Stimulated activated naive CD8-positive, alpha-beta T cell treated with anti-CD3 and anti-CD28 coated beads, Interleukin-15, Interleukin-2, amounts not matched to agents 100 ng/mL and 50 ng/mL, for 24 hours (primary cell): ENCODE data around the gene SOX10.
"Not testable (repeated sequence)": the region's sequence is repeated elsewhere in the genome, so short reads cannot be mapped to it uniquely, and the experiment has no call there.

Experiments
- H3K27ac Mint-ChIP-seq: one replicate; pipeline ENCODE4 v1.8.0; 2021; ENCODE audit warnings: mild to moderate bottlenecking, mixed read lengths
- H3K27me3 Mint-ChIP-seq: one replicate; pipeline ENCODE4 v1.8.0; 2021; ENCODE audit warnings: mixed read lengths
- H3K36me3 Mint-ChIP-seq: one replicate; pipeline ENCODE4 v1.8.0; 2021; ENCODE audit warnings: low read depth, mixed read lengths
- H3K4me1 Mint-ChIP-seq: one replicate; pipeline ENCODE4 v1.8.0; 2021; ENCODE audit warnings: low read depth, mixed read lengths
- H3K4me3 Mint-ChIP-seq: one replicate; pipeline ENCODE4 v1.8.0; 2021; ENCODE audit warnings: mild to moderate bottlenecking, mixed read lengths
- H3K9me3 Mint-ChIP-seq: one replicate; pipeline ENCODE4 v1.8.0; 2021; ENCODE audit warnings: mixed read lengths

SOX10 gene

DNA sequence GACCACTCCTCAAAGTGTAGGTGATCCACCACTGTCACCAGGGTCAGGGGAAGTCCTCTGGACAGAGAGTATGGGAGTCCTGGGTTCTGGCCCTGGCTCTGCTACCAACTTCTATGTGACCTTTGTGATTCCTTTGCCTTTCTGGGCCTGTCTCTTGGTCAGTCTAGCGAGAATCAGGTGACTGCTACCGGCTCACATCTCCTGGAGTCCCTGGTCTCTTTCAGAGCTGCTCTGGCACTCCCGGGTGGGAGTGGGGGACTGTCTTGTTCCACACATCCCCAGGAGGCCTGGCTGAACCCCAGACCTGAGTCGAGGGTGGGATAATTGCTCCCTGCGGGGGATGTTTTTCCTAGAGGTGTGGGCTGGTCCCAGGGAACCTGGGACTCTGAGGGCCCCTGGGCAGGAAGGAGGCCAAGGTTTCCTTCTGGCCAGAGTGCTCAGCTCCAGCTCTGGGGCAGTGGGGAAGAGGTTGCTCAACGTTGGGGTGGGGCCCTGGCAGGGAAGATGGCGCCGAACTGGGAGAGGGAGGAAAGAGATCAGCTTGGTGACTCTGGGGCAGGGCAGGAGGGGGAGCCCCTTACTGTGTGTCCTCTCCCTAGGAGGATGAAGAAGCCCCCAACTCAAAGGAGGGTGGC lies 2.1 kb downstream of the SOX10 start:
- Mint-ChIP-seq H3K4me1 (no peaks in the 10 kb centered on the region), H3K9me3 (no peaks in the 10 kb centered on the region), H3K27ac (no peak overlapping the region), H3K4me3 (no peak overlapping the region), H3K27me3 (no peaks in the 10 kb centered on the region), H3K36me3 (no peaks in the 10 kb centered on the region)

DNA sequence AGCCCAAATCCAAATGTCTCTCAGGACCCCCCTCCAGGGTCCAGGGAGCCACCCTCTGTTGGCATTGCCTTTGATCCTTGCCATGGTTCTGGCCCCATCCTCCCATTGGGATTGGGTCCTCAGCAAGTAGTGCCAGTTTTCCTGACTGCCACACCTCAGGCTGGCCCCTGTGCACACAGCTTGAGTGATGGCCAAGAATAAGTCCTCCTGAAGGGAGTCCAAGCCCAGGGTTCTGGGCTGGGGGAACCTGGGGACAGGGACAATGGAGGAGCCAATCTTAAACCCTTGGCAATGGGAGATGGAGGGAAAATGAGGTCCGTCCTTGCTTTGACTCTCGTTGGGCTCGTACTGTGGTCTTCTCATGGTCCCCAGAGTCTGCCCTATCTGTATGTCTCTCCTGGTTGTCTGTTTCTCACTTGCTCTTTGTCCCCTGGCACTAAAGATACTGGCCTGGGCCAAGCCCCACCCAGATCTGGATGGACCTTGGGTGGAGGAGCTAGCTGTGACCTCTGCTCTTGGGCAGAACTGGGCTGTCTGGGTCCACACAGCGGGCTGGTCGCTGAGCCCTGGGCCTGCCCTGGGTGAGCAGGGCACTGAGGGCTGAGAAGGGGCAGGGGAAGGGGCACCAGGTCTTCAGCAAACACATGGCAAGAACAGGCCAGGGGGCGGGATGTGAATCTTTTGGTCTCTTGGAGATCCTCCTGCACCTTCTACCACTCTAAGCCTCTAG lies 2.9 kb downstream of the SOX10 start:
- Mint-ChIP-seq H3K36me3 (no peaks in the 10 kb centered on the region), H3K27me3 (no peaks in the 10 kb centered on the region), H3K27ac (no peak overlapping the region)

DNA sequence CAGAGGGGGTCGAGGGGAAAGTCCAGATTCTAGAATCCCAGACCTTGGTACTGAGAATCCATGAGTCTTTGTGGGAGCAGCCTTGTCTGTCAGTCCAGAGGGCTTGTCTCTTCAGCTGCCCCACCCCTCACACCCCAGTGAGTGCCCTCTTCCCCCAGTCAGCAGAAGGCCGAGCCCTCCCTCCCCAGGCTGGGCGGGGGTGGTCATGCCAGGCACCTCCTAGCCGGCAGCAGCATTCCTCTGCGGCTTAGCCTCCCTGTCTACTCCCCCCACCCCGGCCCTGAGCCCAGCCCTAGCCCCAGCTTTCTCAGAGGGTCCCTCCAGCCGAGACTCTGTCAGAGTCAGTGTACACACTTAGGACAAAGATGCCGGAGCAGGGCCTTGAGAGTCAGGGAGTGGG lies 4.6 kb downstream of the SOX10 start:
- no peaks in the 10 kb centered on the region for H3K4me1 Mint-ChIP-seq
- peaks cover 4% of the 10 kb centered on the region for H3K36me3 Mint-ChIP-seq
- no peak overlapping the region for H3K4me3 Mint-ChIP-seq
- no peaks in the 10 kb centered on the region for H3K27me3 Mint-ChIP-seq
- no peaks in the 10 kb centered on the region for H3K9me3 Mint-ChIP-seq
- H3K27ac Mint-ChIP-seq, result no peak overlapping the region

More for the DNA sequence above, 2.9 kb downstream of the SOX10 start:
- Mint-ChIP-seq H3K9me3 (no peaks in the 10 kb centered on the region), H3K4me3 (no peak overlapping the region), H3K4me1 (no peaks in the 10 kb centered on the region)

DNA sequence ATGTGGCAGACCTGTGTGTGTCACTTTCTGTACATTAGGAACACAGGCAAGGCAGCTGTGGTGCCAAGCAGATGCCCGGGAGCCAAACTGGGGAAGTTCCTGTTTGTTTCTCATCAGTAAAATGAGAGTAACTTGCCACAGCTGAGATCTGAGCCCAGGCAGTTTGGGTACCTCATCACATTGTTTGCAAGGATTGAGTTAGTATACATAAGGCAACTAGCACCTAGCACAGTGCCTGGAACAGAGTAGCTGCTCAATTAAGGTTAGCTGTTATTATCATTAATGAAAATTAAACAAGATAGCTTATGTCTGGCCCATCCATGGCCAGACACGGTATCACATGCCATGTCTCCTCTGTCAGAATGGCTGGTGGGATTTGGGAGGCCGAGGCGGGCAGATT lies 7.8 kb downstream of the SOX10 start:
- Mint-ChIP-seq H3K27ac (no peak overlapping the region), H3K4me1 (no peaks in the 10 kb centered on the region), H3K36me3 (peaks cover 4% of the 10 kb centered on the region), H3K4me3 (no peak overlapping the region), H3K27me3 (no peaks in the 10 kb centered on the region), H3K9me3 (no peaks in the 10 kb centered on the region)

DNA sequence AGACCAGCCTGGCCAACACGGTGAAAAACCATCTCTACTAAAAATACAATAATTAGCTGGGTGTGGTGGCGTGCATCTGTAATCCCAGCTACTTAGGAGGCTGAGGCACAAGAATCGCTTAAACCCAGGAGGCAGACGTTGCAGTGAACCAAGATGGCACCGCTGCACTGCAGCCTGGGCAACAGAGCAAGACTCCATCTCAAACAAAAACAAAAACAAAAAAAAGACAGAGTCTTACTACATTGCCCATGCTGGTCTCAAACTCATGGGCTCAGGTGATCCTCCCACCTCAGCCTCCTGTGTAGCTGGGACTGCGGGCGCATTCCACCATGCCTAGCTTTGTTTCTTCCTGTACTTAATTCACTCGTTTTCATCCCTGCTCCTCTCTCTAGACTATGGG lies 8.3 kb downstream of the SOX10 start:
- H3K27me3 Mint-ChIP-seq, H3K4me1 Mint-ChIP-seq, H3K36me3 Mint-ChIP-seq, H3K9me3 Mint-ChIP-seq, H3K27ac Mint-ChIP-seq, H3K4me3 Mint-ChIP-seq: not testable (repeated sequence)

DNA sequence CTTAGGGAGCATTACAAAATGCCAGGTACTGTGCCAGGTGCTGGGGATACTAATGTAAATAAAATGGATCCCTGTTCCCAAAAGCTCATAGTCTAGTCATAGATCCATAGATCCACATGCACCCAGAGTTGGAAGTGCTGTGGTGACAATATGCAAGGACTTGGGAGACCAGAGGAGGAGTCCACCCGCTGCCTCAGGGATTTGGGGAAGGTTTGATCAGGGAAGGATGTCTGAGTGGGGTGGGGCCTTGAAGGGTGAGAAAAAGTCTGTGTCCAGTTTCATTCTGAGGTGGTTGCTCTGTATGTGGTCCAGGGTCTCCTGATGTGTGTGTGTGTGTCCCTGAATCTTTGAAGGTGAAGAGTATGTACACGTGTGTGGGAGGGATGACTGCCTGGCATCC lies 9.2 kb downstream of the SOX10 start:
- Mint-ChIP-seq H3K4me1 (no peaks in the 10 kb centered on the region), H3K27me3 (no peaks in the 10 kb centered on the region), H3K4me3 (no peak overlapping the region), H3K27ac (no peak overlapping the region), H3K9me3 (no peaks in the 10 kb centered on the region), H3K36me3 (peaks cover 4% of the 10 kb centered on the region)

DNA sequence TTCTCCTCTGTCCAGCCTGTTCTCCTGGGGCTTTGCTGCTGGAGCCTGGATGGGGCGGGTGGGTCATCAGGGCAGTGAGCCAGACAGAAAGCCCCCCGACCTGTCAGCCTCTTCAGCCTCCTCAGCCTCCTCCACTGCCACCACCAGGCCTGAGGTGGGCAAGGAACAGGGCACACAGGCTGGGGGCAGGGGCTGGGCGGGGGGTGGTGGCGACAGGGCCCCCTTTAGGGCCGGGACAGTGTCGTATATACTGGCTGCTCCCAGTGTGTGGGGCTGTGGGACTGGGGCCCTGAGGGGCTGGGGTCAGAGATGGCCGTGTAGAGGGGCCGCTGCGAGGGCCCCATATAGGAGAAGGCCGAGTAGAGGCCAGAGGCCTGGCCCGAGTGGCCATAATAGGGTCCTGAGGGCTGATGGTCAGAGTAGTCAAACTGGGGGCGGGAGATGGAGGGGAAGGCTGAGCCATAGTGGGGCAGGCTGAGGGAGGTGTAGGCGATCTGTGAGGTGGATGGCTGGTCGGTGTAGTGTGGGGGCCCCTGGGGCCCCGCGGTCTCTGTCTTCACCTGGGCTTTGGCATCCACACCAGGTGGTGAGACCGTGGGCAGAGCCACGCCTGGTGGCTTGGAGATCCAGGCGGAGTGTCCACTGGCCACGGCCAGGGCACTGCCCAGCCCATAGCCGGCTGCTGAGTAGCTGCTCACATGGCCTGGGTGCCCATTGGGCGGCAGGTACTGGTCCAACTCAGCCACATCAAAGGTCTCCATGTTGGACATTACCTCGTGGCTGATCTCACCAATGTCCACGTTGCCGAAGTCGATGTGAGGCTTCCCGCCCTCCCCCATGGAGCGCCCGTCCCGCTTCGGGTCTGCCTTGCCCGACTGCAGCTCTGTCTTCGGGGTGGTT lies 10.8 kb downstream of the SOX10 start:
- H3K36me3 Mint-ChIP-seq, result peaks cover 12% of the 10 kb centered on the region
- H3K27me3 Mint-ChIP-seq, result no peaks in the 10 kb centered on the region
- H3K4me3 Mint-ChIP-seq, result no peak overlapping the region
- no peak overlapping the region for H3K27ac Mint-ChIP-seq
- H3K4me1 Mint-ChIP-seq, result no peaks in the 10 kb centered on the region
- H3K9me3 Mint-ChIP-seq, result no peaks in the 10 kb centered on the region

DNA sequence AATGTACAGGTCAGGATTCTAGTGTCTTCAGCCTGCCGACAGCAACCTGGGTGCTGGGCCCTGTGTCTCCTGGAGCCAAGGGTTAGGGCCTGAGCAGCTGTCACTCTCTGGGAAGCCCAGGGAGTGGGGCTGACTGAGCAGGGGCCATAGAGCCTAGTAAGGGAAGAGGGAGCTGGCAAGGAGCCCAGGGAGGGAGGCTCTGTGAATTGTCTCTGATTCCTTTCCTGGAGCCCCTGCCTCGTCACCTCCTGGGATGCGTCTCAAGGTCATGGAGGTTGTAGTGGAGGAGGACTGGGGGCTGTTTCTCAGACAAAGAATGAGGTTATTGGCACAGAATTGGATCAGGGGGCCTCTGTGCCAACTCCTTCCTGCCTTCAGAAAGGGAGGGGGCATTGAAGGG lies 11.8 kb downstream of the SOX10 start:
- peaks cover 22% of the 10 kb centered on the region for H3K36me3 Mint-ChIP-seq
- no peaks in the 10 kb centered on the region for H3K9me3 Mint-ChIP-seq
- H3K27ac Mint-ChIP-seq, result no peak overlapping the region

DNA sequence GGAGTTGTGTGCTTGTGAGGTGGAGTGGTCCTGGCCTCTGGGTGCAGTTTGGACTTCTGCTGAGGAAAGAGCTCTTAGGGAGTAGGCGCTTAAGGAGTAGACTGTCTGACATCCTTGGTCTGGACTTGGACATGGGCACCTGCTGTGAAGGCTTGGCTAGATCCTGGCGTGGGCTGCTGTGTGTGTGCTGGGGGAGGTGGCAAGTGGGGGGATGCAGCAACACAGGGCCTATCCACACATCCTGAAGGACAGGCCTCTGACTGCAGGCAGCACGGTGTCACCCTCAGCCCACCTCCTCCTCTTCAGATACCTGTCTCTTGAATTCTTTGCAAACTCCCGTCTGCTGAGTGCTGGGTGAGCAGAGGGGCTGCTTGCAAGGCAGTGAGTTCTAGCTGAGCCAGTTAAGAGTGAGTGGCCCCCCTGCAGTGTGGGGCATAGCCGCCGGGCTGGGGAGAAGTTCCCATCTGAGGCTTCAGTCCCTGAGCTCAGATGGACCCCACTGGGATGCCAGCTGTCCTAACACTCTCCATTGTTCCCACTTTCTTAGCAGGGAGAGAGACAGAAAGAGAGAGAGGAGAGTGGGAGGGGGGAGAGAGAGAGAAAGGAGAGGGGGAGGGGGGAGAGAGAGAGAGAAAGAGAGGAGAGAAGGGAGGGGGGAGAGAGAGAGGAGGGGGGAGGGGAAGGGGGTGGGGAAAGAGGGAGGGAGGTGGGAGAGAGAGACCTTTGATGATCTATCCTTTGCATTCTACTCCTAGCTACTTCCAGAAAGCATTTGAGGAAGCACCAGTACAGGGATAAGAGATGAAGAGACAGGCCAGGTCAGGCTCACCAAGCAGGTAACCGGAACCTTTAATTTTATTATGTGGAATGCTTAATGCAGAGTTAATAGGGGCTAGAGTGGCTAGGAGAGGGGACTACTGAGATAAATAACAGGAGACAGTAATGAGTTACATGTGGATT lies 12.6 kb downstream of the SOX10 start:
- Mint-ChIP-seq H3K4me1 (no peaks in the 10 kb centered on the region), H3K36me3 (peaks cover 29% of the 10 kb centered on the region), H3K4me3 (no peak overlapping the region), H3K9me3 (no peaks in the 10 kb centered on the region), H3K27ac (peak overlapping the region; percentile 17), H3K27me3 (no peaks in the 10 kb centered on the region)

More for the DNA sequence above, 11.8 kb downstream of the SOX10 start:
- no peak overlapping the region for H3K4me3 Mint-ChIP-seq
- H3K27me3 Mint-ChIP-seq, result no peaks in the 10 kb centered on the region
- H3K4me1 Mint-ChIP-seq, result no peaks in the 10 kb centered on the region

DNA sequence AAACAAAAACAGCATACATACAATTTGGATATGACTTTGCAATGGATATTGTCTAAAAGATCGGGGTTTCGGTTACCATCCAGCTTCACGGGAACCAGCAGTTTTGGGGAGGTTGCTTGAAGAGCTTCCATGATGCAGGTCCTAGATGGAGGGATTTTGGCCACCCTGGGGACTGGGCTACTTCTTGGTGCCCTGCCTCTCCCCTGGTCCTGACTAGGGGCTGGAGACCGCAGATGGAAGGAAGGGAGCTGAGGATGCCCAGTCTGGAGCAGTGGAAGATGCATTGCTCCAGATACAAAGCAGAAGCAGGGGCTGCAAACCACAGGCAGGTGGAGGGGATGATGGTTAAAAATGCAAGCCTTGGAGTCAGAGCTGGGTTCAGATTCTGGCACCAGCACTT lies 13.5 kb downstream of the SOX10 start:
- Mint-ChIP-seq H3K27ac (no peak overlapping the region), H3K27me3 (no peaks in the 10 kb centered on the region), H3K9me3 (no peaks in the 10 kb centered on the region), H3K4me1 (no peaks in the 10 kb centered on the region), H3K4me3 (no peak overlapping the region), H3K36me3 (peaks cover 37% of the 10 kb centered on the region)

DNA sequence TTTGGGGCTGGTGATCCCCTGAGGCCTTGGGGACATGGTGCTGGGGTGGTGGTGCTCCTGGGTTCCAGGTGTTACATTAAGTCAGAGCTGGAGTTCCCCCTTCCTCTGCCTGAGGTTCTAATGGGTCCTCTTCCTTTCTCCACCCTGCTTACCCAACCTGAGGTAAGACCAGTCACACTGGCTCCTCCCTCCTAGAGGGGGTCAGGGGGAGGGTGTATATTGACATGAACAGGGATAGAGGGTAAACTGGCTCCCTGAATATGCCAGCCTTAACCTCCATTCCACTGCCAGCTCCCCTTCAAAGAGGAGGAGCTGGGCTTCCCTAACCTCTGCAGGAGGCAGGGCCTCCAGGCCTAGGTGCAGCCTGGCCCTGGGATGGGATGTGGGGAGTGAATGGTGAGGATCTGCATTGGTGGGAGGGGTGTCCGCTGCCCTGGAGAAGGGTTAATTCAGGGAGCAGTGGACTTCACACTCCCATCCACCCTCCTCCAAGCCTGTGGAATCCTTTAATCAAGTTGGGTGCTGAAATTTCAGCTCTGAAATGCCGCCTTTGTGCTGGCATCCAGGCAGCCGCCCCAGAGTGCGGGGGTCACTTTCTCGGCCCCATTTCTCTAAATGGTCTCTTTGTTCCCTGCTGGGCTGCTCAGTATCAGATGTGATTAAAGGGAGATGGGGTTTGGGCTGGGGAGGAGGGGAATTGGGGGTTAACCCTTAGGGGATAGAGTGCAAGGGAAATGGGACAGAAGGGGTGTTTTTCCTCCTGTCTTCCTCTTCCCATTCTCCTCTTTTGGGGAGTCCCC lies 15.7 kb downstream of the SOX10 start:
- no peaks in the 10 kb centered on the region for H3K9me3 Mint-ChIP-seq
- H3K36me3 Mint-ChIP-seq, result peaks cover 43% of the 10 kb centered on the region
- no peak overlapping the region for H3K4me3 Mint-ChIP-seq
- H3K27ac Mint-ChIP-seq, result no peak overlapping the region
- peaks cover 3% of the 10 kb centered on the region for H3K4me1 Mint-ChIP-seq
- H3K27me3 Mint-ChIP-seq, result no peaks in the 10 kb centered on the region

DNA sequence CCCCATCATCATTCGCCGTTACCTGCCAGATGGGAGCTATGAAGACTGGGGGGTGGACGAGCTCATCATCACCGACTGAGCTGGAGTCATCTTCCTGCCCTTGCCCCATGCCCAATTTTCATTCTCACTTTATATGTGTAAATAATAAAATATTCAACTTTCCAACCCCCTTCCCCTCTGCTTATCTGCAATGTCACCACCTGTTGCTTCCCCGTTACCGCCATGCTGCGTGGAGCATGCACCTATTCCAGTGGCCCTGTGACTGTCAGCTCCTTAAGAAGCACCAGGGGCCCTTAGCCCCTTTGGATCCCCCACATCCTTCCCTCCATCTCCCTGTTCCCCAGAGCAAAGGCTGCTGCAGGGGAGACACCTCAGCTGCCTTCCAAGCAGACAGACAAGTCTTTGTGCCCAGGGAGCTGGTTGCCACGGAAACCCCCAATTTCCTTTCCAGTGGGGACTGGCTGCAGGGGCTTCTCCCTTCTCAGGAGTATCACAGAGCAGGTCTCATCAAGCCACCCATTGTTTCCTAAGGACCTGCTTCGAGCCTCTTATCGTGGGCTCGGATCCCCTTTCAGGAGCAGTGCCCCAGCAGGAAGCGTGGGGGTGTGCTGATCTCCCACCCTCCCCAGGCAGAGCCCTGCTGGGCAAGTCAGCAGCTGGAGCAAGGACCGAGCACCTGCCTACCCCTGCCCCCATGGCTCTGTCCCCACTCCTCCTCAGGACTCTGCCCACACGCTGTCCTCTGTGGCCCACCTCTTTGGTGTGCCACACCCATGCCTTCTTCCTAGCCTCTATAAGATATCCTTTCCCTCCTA lies 16.5 kb downstream of the SOX10 start:
- Mint-ChIP-seq H3K9me3 (no peaks in the 10 kb centered on the region), H3K36me3 (peaks cover 43% of the 10 kb centered on the region), H3K27me3 (no peaks in the 10 kb centered on the region), H3K4me3 (no peak overlapping the region), H3K27ac (no peak overlapping the region), H3K4me1 (peaks cover 3% of the 10 kb centered on the region)

DNA sequence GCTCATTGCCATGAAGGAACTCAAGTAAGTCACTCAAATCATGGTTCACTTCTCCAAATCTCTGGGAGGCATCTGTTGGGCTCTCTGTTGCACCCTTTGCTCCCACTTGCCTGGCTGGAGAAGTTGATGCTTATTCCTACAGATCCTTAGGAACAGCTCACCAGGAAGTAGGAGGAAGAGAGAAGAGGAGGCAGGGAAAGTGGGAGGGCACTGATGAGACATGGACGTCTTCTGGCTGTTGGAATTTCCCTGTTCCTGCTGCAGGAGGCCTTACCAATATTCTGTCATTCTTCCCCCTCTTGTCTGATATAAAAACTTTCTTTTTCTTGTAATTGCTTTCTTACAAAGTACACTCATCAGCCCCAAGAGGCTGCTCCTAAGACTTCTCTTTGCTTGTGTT lies 17.2 kb downstream of the SOX10 start:
- Mint-ChIP-seq H3K9me3 (no peaks in the 10 kb centered on the region), H3K4me3 (no peak overlapping the region), H3K27me3 (no peaks in the 10 kb centered on the region), H3K27ac (no peak overlapping the region), H3K4me1 (peaks cover 3% of the 10 kb centered on the region), H3K36me3 (peaks cover 46% of the 10 kb centered on the region)
